PC-3 (cell line): Measurements from ENCODE around the gene CADM4. TPM values are rescaled to one million over a fixed set of nuclear protein-coding genes. Genes with fewer than 3 reads are reported as not detected.

Source experiments
- ATAC-seq: fragments of 200-7000 bp; cut with Tn5 transposase; 2 replicates; pipeline ENCODE4 v1.9.1; 2020; ENCODE audit warnings: mild to moderate bottlenecking, moderate library complexity
- BruUV-seq: library from RNA; stranded (reverse); fragments of 400-500 nt; replicated peaks from 2 replicates; lab custom pipeline; 2021; lab: Mats Ljungman, UMichigan
- CTCF ChIA-PET: fragments of 300-600 bp; sonication (Branson Sonifier 250); formaldehyde crosslinking; loops from one replicate; lab custom pipeline; 2022; ENCODE audit warnings: antibody characterized with exemption; lab: Charles Lee
- POLR2A ChIA-PET: fragments of 300-600 bp; sonication (Branson Sonifier 250); formaldehyde crosslinking; loops from one replicate; lab custom pipeline; 2022; ENCODE audit warnings: antibody characterized with exemption; ENCODE audit not compliant: unreplicated experiment; lab: Charles Lee
- DNase-seq: peaks from one replicate; pipeline ENCODE4 v3.0.0-alpha.2; 2015
- H2AFZ ChIP-seq: fragments of 300-600 bp; sonication (generic); 2 replicates; pipeline ENCODE4 v1.6.0; 2016; ENCODE audit warnings: antibody characterized with exemption, low read length
- H3F3A ChIP-seq: fragments of 300-600 bp; sonication (generic); one replicate; pipeline ENCODE4 v1.6.0; 2017; ENCODE audit warnings: antibody characterized with exemption, low read length, control low read depth, mild to moderate bottlenecking; ENCODE audit not compliant: unreplicated experiment
- H3K27ac ChIP-seq: fragments of 300-600 bp; sonication (generic); 2 replicates; pipeline ENCODE4 v1.5.1; 2016; ENCODE audit warnings: mild to moderate bottlenecking, low read length
- H3K27me3 ChIP-seq: fragments of 300-600 bp; sonication (generic); 2 replicates; pipeline ENCODE4 v1.6.1; 2016; ENCODE audit warnings: low read length, mixed read lengths
- H3K36me3 ChIP-seq: fragments of 300-600 bp; sonication (generic); 2 replicates; pipeline ENCODE4 v1.6.1; 2016; ENCODE audit warnings: low read depth, mixed run types, low read length, mixed read lengths
- H3K4me1 ChIP-seq: fragments of 300-600 bp; sonication (generic); 2 replicates; pipeline ENCODE4 v1.5.1; 2016; ENCODE audit warnings: low read length; ENCODE audit not compliant: insufficient read depth
- H3K4me2 ChIP-seq: fragments of 300-600 bp; sonication (generic); 2 replicates; pipeline ENCODE4 v1.6.0; 2016; ENCODE audit warnings: low read length
- H3K4me3 ChIP-seq: fragments of 300-600 bp; sonication (generic); 2 replicates; pipeline ENCODE4 v1.5.1; 2016; ENCODE audit warnings: mild to moderate bottlenecking, low read length, mixed read lengths
- H3K79me2 ChIP-seq: fragments of 300-600 bp; sonication (generic); 2 replicates; pipeline ENCODE4 v1.6.1; 2017; ENCODE audit warnings: low read length, mixed read lengths
- H3K9ac ChIP-seq: fragments of 300-600 bp; sonication (generic); 2 replicates; pipeline ENCODE4 v1.6.0; 2016; ENCODE audit warnings: mild to moderate bottlenecking, low read length
- H3K9me2 ChIP-seq: fragments of 300-600 bp; sonication (generic); replicated peaks from 2 replicates; pipeline ENCODE4 v1.6.1; 2016; ENCODE audit warnings: mixed run types, low read length, mixed read lengths
- H3K9me3 ChIP-seq: fragments of 300-600 bp; sonication (generic); 2 replicates; pipeline ENCODE4 v1.6.1; 2016; ENCODE audit warnings: low read length, mixed read lengths
- H4K20me1 ChIP-seq: fragments of 300-600 bp; sonication (generic); 2 replicates; pipeline ENCODE4 v1.6.1; 2016; ENCODE audit warnings: low read length, mixed read lengths
- CTCF ChIP-seq: fragments of 300-600 bp; sonication (generic); conservative IDR thresholded peaks from 2 replicates; pipeline ENCODE4 v1.5.1; 2017; ENCODE audit warnings: antibody characterized with exemption, low read depth, mild to moderate bottlenecking, low read length
- EZH2 ChIP-seq: fragments of 300-600 bp; sonication (generic); IDR thresholded peaks from one replicate; pipeline ENCODE4 v1.6.1; 2017; ENCODE audit warnings: antibody characterized with exemption, mild to moderate bottlenecking, low read length; ENCODE audit not compliant: unreplicated experiment
- EZH2phosphoT487 ChIP-seq: fragments of 300-600 bp; sonication (generic); IDR thresholded peaks from 2 replicates; pipeline ENCODE4 v1.6.1; 2018; ENCODE audit warnings: mild to moderate bottlenecking, antibody characterized with exemption, low read length, borderline replicate concordance
- intact Hi-C: fragments of 100-400 bp; cut with micrococcal nuclease; formaldehyde crosslinking; loops from 2 replicates; pipeline ENCODE4 v1.9.0; 2023
- total RNA-seq: library from RNA; depleted of rRNA; stranded (reverse); fragments of >200 nt; gene quantifications from 2 replicates; pipeline ENCODE4 v1.2.3, GENCODE V29; 2014

CADM4 gene
- total RNA-seq, 1 experiment from 2014 or later = 13.7 TPM

DNA sequence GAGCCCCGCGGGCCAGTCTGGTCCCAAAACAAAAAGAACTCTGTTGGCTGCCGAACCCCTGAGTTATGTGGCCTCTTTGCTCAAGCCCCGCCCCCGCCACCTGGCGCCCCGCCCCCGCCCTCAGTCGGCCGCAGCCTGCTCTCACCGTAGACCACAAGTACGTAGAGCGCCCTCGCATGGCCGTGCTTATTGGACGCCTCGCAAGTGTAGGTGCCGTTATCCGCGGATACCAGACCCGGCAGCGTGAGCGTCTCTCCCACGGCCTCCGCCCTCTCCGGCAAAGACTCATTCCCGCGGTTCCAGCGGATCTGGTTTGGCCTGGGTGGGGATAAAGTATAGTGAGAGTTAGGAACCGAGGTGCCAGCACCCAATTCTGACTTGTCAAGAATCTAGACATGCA lies 14.7 kb downstream of the CADM4 start:
- no peak overlapping the region for H3K9ac ChIP-seq
- H3K9me3 ChIP-seq = no peaks in the 10 kb centered on the region
- no peak overlapping the region for H2AFZ ChIP-seq
- no peak overlapping the region for H3K4me2 ChIP-seq
- POLR2A ChIA-PET = no interaction called here
- no peak overlapping the region for H3K27ac ChIP-seq
- CTCF ChIA-PET = no interaction called here
- H3K9me2 ChIP-seq = no peaks in the 10 kb centered on the region
- TF ChIP-seq CTCF (no peak), EZH2phosphoT487 (no peak), EZH2 (no peak)
- BruUV-seq = no TSS peak
- H3K79me2 ChIP-seq = no peaks in the 10 kb centered on the region
- no peak overlapping the region for H3K4me3 ChIP-seq
- no peak for ATAC-seq
- no peaks in the 10 kb centered on the region for H3F3A ChIP-seq
- intact Hi-C loops = no loop called here
- H4K20me1 ChIP-seq = no peaks in the 10 kb centered on the region
- no peaks in the 10 kb centered on the region for H3K36me3 ChIP-seq
- H3K4me1 ChIP-seq = peaks cover 4% of the 10 kb centered on the region; the same call in 1 of the 2 replicates
- DNase-seq = no peak
- H3K27me3 ChIP-seq = no peaks in the 10 kb centered on the region

DNA sequence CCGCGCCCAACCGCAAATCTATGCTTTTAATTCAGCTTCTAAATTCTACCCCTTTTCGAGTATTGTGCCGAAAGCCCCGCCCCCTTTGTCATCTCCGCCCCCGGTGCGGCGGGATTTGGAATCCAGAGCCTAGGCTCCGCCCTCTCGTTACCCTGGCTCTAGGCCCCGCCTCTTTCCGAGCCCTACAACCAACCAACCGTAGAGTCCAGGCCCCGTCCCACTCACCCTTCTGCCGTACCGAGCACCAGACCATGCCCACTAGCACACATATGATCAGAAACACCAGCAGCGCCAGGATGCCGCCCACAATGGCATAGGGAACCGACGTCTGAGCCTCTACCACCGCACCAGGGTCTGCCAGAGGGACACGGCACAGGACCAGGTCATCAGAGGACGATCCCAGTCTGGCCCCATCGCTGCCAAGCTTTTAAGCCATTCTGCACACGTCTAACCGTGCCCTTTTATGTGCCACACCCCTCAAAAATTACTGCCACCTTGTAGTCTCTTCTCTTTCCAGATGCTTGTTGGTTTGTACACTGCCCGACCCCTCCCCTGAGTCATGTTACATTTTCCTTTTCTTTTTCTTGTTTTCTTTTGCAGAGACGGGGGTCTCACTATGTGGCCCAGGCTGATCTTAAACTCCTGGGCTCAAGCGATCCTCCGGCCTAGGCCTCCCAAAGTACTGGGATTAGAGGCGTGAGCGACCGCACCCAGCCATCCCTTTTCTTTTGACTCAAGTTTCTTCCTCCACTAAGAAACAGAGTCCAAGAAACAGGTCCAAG lies 15.6 kb downstream of the CADM4 start:
- H3K4me3 ChIP-seq = no peak overlapping the region
- TF ChIP-seq EZH2phosphoT487 (no peak), EZH2 (no peak), CTCF (no peak)
- no peak overlapping the region for H3K27ac ChIP-seq
- no peaks in the 10 kb centered on the region for H3F3A ChIP-seq
- H3K9me3 ChIP-seq = no peaks in the 10 kb centered on the region
- ATAC-seq (no peak), DNase-seq (no peak)
- H3K79me2 ChIP-seq = peaks cover under 1% of the 10 kb centered on the region
- CTCF ChIA-PET = no interaction called here
- H3K4me1 ChIP-seq = peaks cover 6% of the 10 kb centered on the region; the same call in 1 of the 2 replicates
- no peak overlapping the region for H2AFZ ChIP-seq
- no peak overlapping the region for H3K9ac ChIP-seq
- H3K27me3 ChIP-seq = no peaks in the 10 kb centered on the region
- BruUV-seq = no TSS peak
- no peaks in the 10 kb centered on the region for H3K9me2 ChIP-seq
- H4K20me1 ChIP-seq = no peaks in the 10 kb centered on the region
- POLR2A ChIA-PET = no interaction called here
- no peaks in the 10 kb centered on the region for H3K36me3 ChIP-seq
- no peak overlapping the region for H3K4me2 ChIP-seq
- intact Hi-C loops = no loop called here

GRCh38 chr19:43622956-43623355 lies 16.7 kb downstream of the CADM4 start:
- ChIA-PET POLR2A (no interaction called here), CTCF (no interaction called here)
- H3K9me2 ChIP-seq = no peaks in the 10 kb centered on the region
- H3K4me2 ChIP-seq = no peak overlapping the region
- no peak for DNase-seq
- TF ChIP-seq CTCF = no peak
- TF ChIP-seq EZH2 = no peak
- TF ChIP-seq EZH2phosphoT487 = no peak
- H3K9me3 ChIP-seq = no peaks in the 10 kb centered on the region
- no peak overlapping the region for H2AFZ ChIP-seq
- ATAC-seq = no peak
- no peak overlapping the region for H3K4me3 ChIP-seq
- no TSS peak for BruUV-seq
- H4K20me1 ChIP-seq = no peaks in the 10 kb centered on the region
- no peak overlapping the region for H3K27ac ChIP-seq
- no peaks in the 10 kb centered on the region for H3F3A ChIP-seq
- peaks cover 10% of the 10 kb centered on the region for H3K79me2 ChIP-seq
- H3K27me3 ChIP-seq = no peaks in the 10 kb centered on the region
- H3K9ac ChIP-seq = no peak overlapping the region
- no peaks in the 10 kb centered on the region for H3K36me3 ChIP-seq
- intact Hi-C loops = no loop called here
- peaks cover 13% of the 10 kb centered on the region for H3K4me1 ChIP-seq
